Ascending aorta (tissue), 2 donors: Measurements from ENCODE around the gene TRIL. TPM values are rescaled to one million over a fixed set of nuclear protein-coding genes. Genes with fewer than 3 reads are reported as not detected.
A peak's percentile ranks its signal among the peaks of the same experiment; 100 is the strongest.

Source experiments
- DNase-seq, 2 donors: peaks; one replicate each; pipeline ENCODE4 v3.0.0-alpha.2; 2019; ENCODE audit warnings: low spot score in 2 of 2
- H3K27ac ChIP-seq, 2 donors: fragments of 200-600 bp; sonication (generic); one replicate each; pipeline ENCODE4 v1.5.1; 2016 to 2017; ENCODE audit warnings: mild to moderate bottlenecking in 1 of 2
- H3K27me3 ChIP-seq: fragments of 200-600 bp; sonication (generic); one replicate; pipeline ENCODE4 v1.5.1; 2017
- H3K36me3 ChIP-seq, 2 donors: fragments of 200-600 bp; sonication (generic); one replicate each; pipeline ENCODE4 v1.5.1; 2016
- H3K4me1 ChIP-seq, 2 donors: fragments of 200-600 bp; sonication (generic); one replicate each; pipeline ENCODE4 v1.5.1; 2016 to 2017; ENCODE audit warnings: mild to moderate bottlenecking in 1 of 2
- H3K4me3 ChIP-seq, 2 donors: fragments of 200-600 bp; sonication (generic); one replicate each; pipeline ENCODE4 v1.5.1; 2016 to 2017; ENCODE audit warnings: mild to moderate bottlenecking in 1 of 2
- H3K9me3 ChIP-seq, 2 donors: fragments of 200-600 bp; sonication (generic); one replicate each; pipeline ENCODE4 v1.5.1; 2016
- intact Hi-C: fragments of 100-400 bp; cut with DNase I; formaldehyde crosslinking; loops from one replicate; pipeline ENCODE4 v1.15.1; 2023
- total RNA-seq: library from RNA; depleted of rRNA; stranded (reverse); fragments of >200 nt; gene quantifications from one replicate; pipeline ENCODE4 v1.1.0, GENCODE V29; 2016
- TF ChIP-seq, protein P1 (sequence below), 3 experiments: fragments of 200-600 bp in 2 of 3; fragments of 450-650 bp in 1 of 3; sonication (generic) in 2 of 3; IDR thresholded peaks; one replicate each; pipeline ENCODE4 v1.5.1; 2016 to 2019; ENCODE audit warnings: antibody characterized with exemption in 3 of 3, mild to moderate bottlenecking in 1 of 3, moderate library complexity in 1 of 3

TRIL gene
- total RNA-seq, 1 donor from 2014 or later = 13.5 TPM

DNA sequence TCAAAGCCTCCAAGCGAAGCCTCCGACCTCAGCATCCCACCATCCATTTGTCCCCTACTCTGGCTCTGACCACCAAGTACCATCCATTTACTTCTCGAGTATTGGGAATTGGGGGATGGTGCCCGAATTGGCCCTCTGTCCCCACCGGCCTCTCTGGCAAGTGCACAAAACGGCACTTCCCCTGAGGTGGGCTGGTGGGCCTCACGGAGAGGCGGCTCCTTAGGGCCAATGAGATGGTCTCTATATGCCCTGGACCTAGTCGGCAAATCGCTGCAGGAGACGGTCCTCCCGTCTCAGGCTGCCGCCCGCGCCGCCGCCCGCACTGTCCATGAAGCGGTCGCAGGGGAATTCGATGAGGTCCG lies 2.8 kb downstream of the TRIL start:
- Histone ChIP-seq H3K27ac (no peak overlapping the region), H3K4me1 (peaks cover 6 to 21% of the 10 kb centered on the region in 2 donors), H3K27me3 (peaks cover 27% of the 10 kb centered on the region), H3K4me3 (peak overlapping the region; percentile 48 to 58), H3K36me3 (no peaks in the 10 kb centered on the region), H3K9me3 (no peaks in the 10 kb centered on the region)
- intact Hi-C loops = no loop called here
- TF ChIP-seq, protein P1, sequence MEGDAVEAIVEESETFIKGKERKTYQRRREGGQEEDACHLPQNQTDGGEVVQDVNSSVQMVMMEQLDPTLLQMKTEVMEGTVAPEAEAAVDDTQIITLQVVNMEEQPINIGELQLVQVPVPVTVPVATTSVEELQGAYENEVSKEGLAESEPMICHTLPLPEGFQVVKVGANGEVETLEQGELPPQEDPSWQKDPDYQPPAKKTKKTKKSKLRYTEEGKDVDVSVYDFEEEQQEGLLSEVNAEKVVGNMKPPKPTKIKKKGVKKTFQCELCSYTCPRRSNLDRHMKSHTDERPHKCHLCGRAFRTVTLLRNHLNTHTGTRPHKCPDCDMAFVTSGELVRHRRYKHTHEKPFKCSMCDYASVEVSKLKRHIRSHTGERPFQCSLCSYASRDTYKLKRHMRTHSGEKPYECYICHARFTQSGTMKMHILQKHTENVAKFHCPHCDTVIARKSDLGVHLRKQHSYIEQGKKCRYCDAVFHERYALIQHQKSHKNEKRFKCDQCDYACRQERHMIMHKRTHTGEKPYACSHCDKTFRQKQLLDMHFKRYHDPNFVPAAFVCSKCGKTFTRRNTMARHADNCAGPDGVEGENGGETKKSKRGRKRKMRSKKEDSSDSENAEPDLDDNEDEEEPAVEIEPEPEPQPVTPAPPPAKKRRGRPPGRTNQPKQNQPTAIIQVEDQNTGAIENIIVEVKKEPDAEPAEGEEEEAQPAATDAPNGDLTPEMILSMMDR (IDR thresholded peaks at IDR 0.05) = no peak
- no peak for DNase-seq

GRCh38 chr7:28954946-28955345 lies 3.2 kb downstream of the TRIL start:
- peaks cover 6 to 21% of the 10 kb centered on the region in 2 donors for H3K4me1 ChIP-seq
- no peaks in the 10 kb centered on the region for H3K9me3 ChIP-seq
- no peak for DNase-seq
- intact Hi-C loops = no loop called here
- no peak overlapping the region for H3K27ac ChIP-seq
- TF ChIP-seq, protein P1 (IDR thresholded peaks at IDR 0.05) = no peak
- H3K4me3 ChIP-seq = no peak overlapping the region
- H3K36me3 ChIP-seq = no peaks in the 10 kb centered on the region
- H3K27me3 ChIP-seq = peaks cover 27% of the 10 kb centered on the region

- intact Hi-C loops = no loop called here
- no peaks in the 10 kb centered on the region for H3K9me3 ChIP-seq
- peaks cover 6 to 21% of the 10 kb centered on the region in 2 donors for H3K4me1 ChIP-seq
- no peak for DNase-seq
- H3K4me3 ChIP-seq = no peak overlapping the region
- H3K27ac ChIP-seq = no peak overlapping the region
- H3K27me3 ChIP-seq = peaks cover 27% of the 10 kb centered on the region
- no peaks in the 10 kb centered on the region for H3K36me3 ChIP-seq
- TF ChIP-seq, protein P1 (IDR thresholded peaks at IDR 0.05) = no peak
Observed at GRCh38 chr7:28954471-28954870, 3.7 kb downstream of the TRIL start.

DNA sequence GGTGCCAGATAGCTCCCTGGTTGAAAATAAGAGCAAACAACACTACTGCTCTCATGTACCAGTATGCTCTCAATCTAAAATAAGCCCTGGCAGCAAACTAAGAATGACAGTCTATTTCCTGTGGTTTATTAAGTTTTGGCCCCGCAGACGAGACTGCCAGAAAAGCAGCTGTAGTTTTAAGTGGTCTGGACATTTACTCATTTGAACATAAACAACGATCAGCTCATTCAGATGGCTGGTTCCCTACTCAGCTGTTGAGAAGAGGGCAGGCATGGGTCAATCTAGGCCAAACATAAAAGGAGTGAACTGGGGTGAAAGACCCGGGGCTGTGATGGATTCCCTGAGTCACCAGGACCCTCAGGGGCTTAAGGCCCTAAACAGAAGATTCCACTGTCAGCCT lies 4.5 kb downstream of the TRIL start:
- TF ChIP-seq, protein P1 (IDR thresholded peaks at IDR 0.05) = no peak
- H3K36me3 ChIP-seq = no peaks in the 10 kb centered on the region
- no peak overlapping the region for H3K27ac ChIP-seq
- intact Hi-C loops = no loop called here
- DNase-seq = no peak
- no peaks in the 10 kb centered on the region for H3K9me3 ChIP-seq
- peaks cover 6 to 21% of the 10 kb centered on the region in 2 donors for H3K4me1 ChIP-seq
- H3K27me3 ChIP-seq = peaks cover 27% of the 10 kb centered on the region
- no peak overlapping the region for H3K4me3 ChIP-seq

DNA sequence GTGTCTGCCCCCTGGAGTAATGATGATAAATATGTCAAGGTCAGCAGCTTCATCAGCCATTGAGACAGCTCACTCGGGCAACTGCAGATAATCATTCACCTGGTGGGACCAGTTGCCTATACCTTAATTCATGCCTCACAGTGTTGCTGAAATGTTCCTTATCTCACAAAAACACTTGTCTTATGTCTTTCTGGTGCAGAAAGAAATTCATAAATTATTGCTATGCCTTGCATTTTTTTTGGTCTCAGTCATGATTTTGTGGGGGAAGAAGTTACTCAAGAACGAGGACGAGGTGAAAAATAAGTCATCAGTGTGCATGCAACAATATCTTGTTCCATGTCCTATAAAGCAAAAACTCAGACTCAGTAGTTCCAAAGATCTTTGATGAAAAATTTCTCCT lies 16.0 kb downstream of the TRIL start:
- Histone ChIP-seq H3K4me1 (no peaks in the 10 kb centered on the region), H3K9me3 (no peaks in the 10 kb centered on the region), H3K27me3 (no peaks in the 10 kb centered on the region), H3K4me3 (no peak overlapping the region), H3K27ac (no peak overlapping the region), H3K36me3 (no peaks in the 10 kb centered on the region)
- DNase-seq = no peak
- TF ChIP-seq, protein P1 (IDR thresholded peaks at IDR 0.05) = no peak
- intact Hi-C loops = no loop called here

DNA sequence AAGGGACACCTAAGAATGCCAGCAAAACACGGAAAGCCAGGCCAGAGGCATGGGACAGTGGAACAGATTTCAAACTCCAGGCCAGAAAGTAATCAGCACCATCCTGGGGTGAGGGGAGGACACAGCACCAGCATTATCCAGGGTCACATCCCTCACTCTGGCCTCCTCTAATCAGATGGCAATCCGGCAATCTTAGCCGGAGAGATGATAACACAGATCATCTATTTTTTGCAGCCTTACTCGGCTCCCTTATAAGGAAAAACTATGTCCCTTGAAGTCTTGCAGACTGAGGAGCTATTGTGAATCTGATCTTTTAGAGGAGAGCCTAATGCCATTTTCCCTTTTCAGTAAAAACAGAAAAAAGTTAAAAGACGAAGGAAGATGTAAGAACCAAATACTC lies 16.5 kb downstream of the TRIL start:
- Histone ChIP-seq H3K36me3 (no peaks in the 10 kb centered on the region), H3K27ac (no peak overlapping the region), H3K4me1 (no peaks in the 10 kb centered on the region), H3K9me3 (no peaks in the 10 kb centered on the region), H3K4me3 (no peak overlapping the region), H3K27me3 (no peaks in the 10 kb centered on the region)
- DNase-seq = no peak
- TF ChIP-seq, protein P1 (IDR thresholded peaks at IDR 0.05) = no peak
- intact Hi-C loops = no loop called here
